NCI-H146 treated with DMSO at 0.1 percent for 48 hours (cell line): ENCODE data around the gene NUP88.

Experiments
- DNase-seq: peaks from one replicate; lab custom pipeline; 2025; ENCODE audit not compliant: unreplicated experiment; lab: John Stamatoyannopoulos, UW

NUP88 gene

GRCh38 chr17:5419959-5420653, 644 bp upstream of the NUP88 start, which contains the start of gene RPAIN:
Gene RPAIN (plus strand): TSS chr17:5420182. CDS start chr17:5420211, 29 bp downstream.
- peak; percentile 96 for DNase-seq

- peak; percentile 52 for DNase-seq
Observed at GRCh38 chr17:5418858-5419355, 555 bp downstream of the NUP88 start.

GRCh38 chr17:5416901-5417300, 2.6 kb downstream of the NUP88 start:
- DNase-seq, result peak; percentile 26

- no peak for DNase-seq
Observed at GRCh38 chr17:5413682-5414081, 5.8 kb downstream of the NUP88 start.

- DNase-seq, result no peak
Observed at GRCh38 chr17:5410594-5411272, 8.7 kb downstream of the NUP88 start.

GRCh38 chr17:5408186-5408585, 11.3 kb downstream of the NUP88 start:
- no peak for DNase-seq

GRCh38 chr17:5405400-5405799, 14.1 kb downstream of the NUP88 start:
- DNase-seq, result no peak

GRCh38 chr17:5399767-5400166, 19.7 kb downstream of the NUP88 start:
- no peak for DNase-seq

- no peak for DNase-seq
Observed at GRCh38 chr17:5396612-5397011, 22.9 kb downstream of the NUP88 start.

- no peak for DNase-seq
Observed at GRCh38 chr17:5391678-5392077, 27.8 kb downstream of the NUP88 start.

GRCh38 chr17:5381542-5381941, 37.9 kb downstream of the NUP88 start:
- no peak for DNase-seq

- no peak for DNase-seq
Observed at GRCh38 chr17:5380491-5381135, 38.8 kb downstream of the NUP88 start.

- no peak for DNase-seq
Observed at GRCh38 chr17:5379351-5380107, 39.9 kb downstream of the NUP88 start.

GRCh38 chr17:5378566-5379207, 40.8 kb downstream of the NUP88 start:
- no peak for DNase-seq

GRCh38 chr17:5373112-5373511, 46.4 kb downstream of the NUP88 start:
- no peak for DNase-seq

- DNase-seq, result no peak
Observed at GRCh38 chr17:5370411-5370810, 49.1 kb downstream of the NUP88 start.

- no peak for DNase-seq
Observed at GRCh38 chr17:5365831-5366230, 53.6 kb downstream of the NUP88 start.

- no peak for DNase-seq
Observed at GRCh38 chr17:5364696-5365095, 54.8 kb downstream of the NUP88 start.

GRCh38 chr17:5364156-5364555, 55.3 kb downstream of the NUP88 start:
- no peak for DNase-seq

- no peak for DNase-seq
Observed at GRCh38 chr17:5362162-5362811, 57.2 kb downstream of the NUP88 start.
